K562 (cell line): ENCODE measurements around the gene GPR162. TPM values are rescaled to one million over a fixed set of nuclear protein-coding genes. Genes with fewer than 3 reads are reported as not detected.

ENCODE experiments used
- ATAC-seq: fragments of 200-7000 bp; cut with Tn5 transposase; 3 replicates; pipeline ENCODE4 v1.9.1; 2020; ENCODE audit warnings: moderate library complexity
- BruUV-seq: library from RNA; stranded (reverse); fragments of 400-500 nt; replicated peaks from 2 replicates; lab custom pipeline; 2021; lab: Mats Ljungman, UMichigan
- CTCF ChIA-PET: fragments of 300-600 bp; formaldehyde crosslinking; extraction: SDS; loops from one replicate; lab custom pipeline; 2021; ENCODE audit warnings: low intra/inter-chr PET ratio; lab: Yijun Ruan, JAX
- POLR2A ChIA-PET: fragments of 300-600, 350-650 bp; sonication (Branson Sonifier 250); formaldehyde crosslinking; extraction: SDS; loops from one replicate; lab custom pipeline; 2021; ENCODE audit warnings: antibody characterized with exemption, inconsistent platforms; lab: Yijun Ruan, JAX
- DNase-seq, 4 experiments: peaks; one replicate each; pipeline versions ENCODE4 v3.0.0 to v3.0.0-alpha.2; 2011 to 2018; ENCODE audit warnings: low spot score in 3 of 4, mixed read lengths in 3 of 4; ENCODE audit errors: extremely low read depth in 1 of 4
- FAIRE-seq: peaks from 2 replicates; lab custom pipeline; 2011; peaks lifted over from hg19 to GRCh38; lab: Jason Lieb, UNC
- H2AFZ ChIP-seq: 2 replicates; pipeline ENCODE4 v1.6.0; 2011; ENCODE audit warnings: low read depth, low read length, control low read depth, inconsistent platforms
- H3K27ac ChIP-seq: fragments of 200-600 bp; 3 replicates; pipeline ENCODE4 v1.8.0; 2011; ENCODE audit warnings: low read depth, mild to moderate bottlenecking, control low read depth, inconsistent platforms, low read length, moderate library complexity, mixed read lengths; ENCODE audit errors: extremely low read depth
- H3K27me3 ChIP-seq, 2 experiments: fragments of 300-600 bp in 1 of 2; 2 replicates in 1 of 2; 3 replicates in 1 of 2; pipeline versions ENCODE4 v1.6.0 to v1.8.0; 2011; ENCODE audit warnings: inconsistent platforms in 2 of 2, low read length in 2 of 2, mild to moderate bottlenecking in 1 of 2, mixed read lengths in 1 of 2, moderate library complexity in 1 of 2; ENCODE audit not compliant: control insufficient read depth in 2 of 2, insufficient read depth in 2 of 2
- H3K36me3 ChIP-seq: fragments of 300-600 bp; 3 replicates; pipeline ENCODE4 v1.8.0; 2011; ENCODE audit warnings: mild to moderate bottlenecking, low read length, inconsistent platforms; ENCODE audit not compliant: control insufficient read depth, insufficient read depth
- H3K4me1 ChIP-seq, 2 experiments: fragments of 200-600 bp in 1 of 2; replicated peaks in 1 of 2; 2 replicates in 1 of 2; 3 replicates in 1 of 2; pipeline versions ENCODE4 v1.5.1 to v1.8.0; 2011; ENCODE audit warnings: inconsistent platforms in 2 of 2, low read length in 2 of 2, mild to moderate bottlenecking in 1 of 2, mixed read lengths in 1 of 2, moderate library complexity in 1 of 2; ENCODE audit not compliant: control insufficient read depth in 2 of 2, insufficient read depth in 2 of 2
- H3K4me2 ChIP-seq: 2 replicates; pipeline ENCODE4 v1.6.1; 2011; ENCODE audit warnings: low read length, control low read depth, inconsistent platforms, mixed read lengths; ENCODE audit not compliant: insufficient read depth
- H3K4me3 ChIP-seq: fragments of 200-600 bp; sonication (generic), shearing (Covaris generic); 2 replicates; pipeline ENCODE4 v1.5.1; 2016; ENCODE audit warnings: control low read depth, inconsistent platforms
- H3K79me2 ChIP-seq: fragments of 200-600 bp; 3 replicates; pipeline ENCODE4 v1.8.0; 2011; ENCODE audit warnings: low read length, inconsistent platforms; ENCODE audit not compliant: control insufficient read depth, insufficient read depth
- H3K9ac ChIP-seq, 2 experiments: 2 replicates each; pipeline versions ENCODE4 v1.6.0 to v1.6.1; 2011; ENCODE audit warnings: low read depth in 2 of 2, low read length in 2 of 2, control low read depth in 1 of 2, inconsistent platforms in 1 of 2, mild to moderate bottlenecking in 1 of 2, mixed read lengths in 1 of 2; ENCODE audit not compliant: insufficient read depth in 1 of 2
- H3K9me1 ChIP-seq: one replicate; pipeline ENCODE4 v1.6.0; 2011; ENCODE audit warnings: inconsistent platforms, mild to moderate bottlenecking, low read length, moderate library complexity; ENCODE audit not compliant: control insufficient read depth, insufficient read depth
- H3K9me3 ChIP-seq: replicated peaks from 2 replicates; pipeline ENCODE4 v1.5.1; 2011; ENCODE audit warnings: low read depth, low read length, inconsistent platforms; ENCODE audit not compliant: control insufficient read depth, insufficient read depth
- H4K20me1 ChIP-seq: replicated peaks from 2 replicates; pipeline ENCODE4 v1.6.1; 2011; ENCODE audit warnings: low read length, inconsistent platforms, mixed read lengths; ENCODE audit not compliant: control insufficient read depth, insufficient read depth
- CBX3 ChIP-seq, 2 experiments: IDR thresholded peaks; 1 replicate in 1 of 2; 2 replicates in 1 of 2; pipeline ENCODE4 v1.6.1; 2012; ENCODE audit warnings: inconsistent platforms in 2 of 2, low read length in 2 of 2, borderline replicate concordance in 1 of 2, control low read depth in 1 of 2
- ESRRA ChIP-seq: fragments of 450-650 bp; IDR thresholded peaks from 2 replicates; pipeline ENCODE4 v1.6.1; 2014; ENCODE audit warnings: low read depth, mild to moderate bottlenecking, moderate library complexity, borderline replicate concordance
- HDAC1 ChIP-seq, 2 experiments: fragments of 450-650 bp; IDR thresholded peaks; 2 replicates each; pipeline ENCODE4 v1.6.1; 2016 to 2017; ENCODE audit warnings: inconsistent platforms in 1 of 2, mild to moderate bottlenecking in 1 of 2, moderate library complexity in 1 of 2
- HIVEP1 ChIP-seq: fragments of 250-450 bp; sonication (Bioruptor Pico); IDR thresholded peaks from 2 replicates; pipeline ENCODE4 v1.4.0; 2020; ENCODE audit warnings: mild to moderate bottlenecking
- HLTF ChIP-seq: fragments of 450-650 bp; IDR thresholded peaks from 2 replicates; pipeline ENCODE4 v1.6.1; 2016
- NR0B1 ChIP-seq: fragments of 450-650 bp; IDR thresholded peaks from one replicate; pipeline ENCODE4 v1.6.1; 2018; ENCODE audit warnings: mild to moderate bottlenecking, moderate library complexity; ENCODE audit not compliant: partially characterized antibody
- PHB ChIP-seq: fragments of 250-450 bp; sonication (Bioruptor Pico); IDR thresholded peaks from 2 replicates; pipeline ENCODE4 v1.5.0; 2021
- POLR2G ChIP-seq: fragments of 200-400 bp; formaldehyde crosslinking; IDR thresholded peaks from 2 replicates; pipeline ENCODE4 v1.6.1; 2017; ENCODE audit warnings: low read depth, mild to moderate bottlenecking, antibody characterized with exemption, low read length, moderate library complexity
- RBFOX2 ChIP-seq: fragments of 200-400 bp; formaldehyde crosslinking; IDR thresholded peaks from 2 replicates; pipeline ENCODE4 v1.6.1; 2017; ENCODE audit warnings: low read depth, mild to moderate bottlenecking, low read length, moderate library complexity
- RERE ChIP-seq: sonication (generic); formaldehyde crosslinking; IDR thresholded peaks from 2 replicates; pipeline ENCODE4 v1.8.0; 2023; ENCODE audit warnings: missing genetic modification reagents, mild to moderate bottlenecking, borderline replicate concordance
- ZNF12 ChIP-seq: sonication (generic); formaldehyde crosslinking; IDR thresholded peaks from 2 replicates; pipeline ENCODE4 v1.4.0; 2020; ENCODE audit warnings: mild to moderate bottlenecking, missing genetic modification reagents
- ZNF280B ChIP-seq: fragments of 250-450 bp; sonication (Bioruptor Pico); IDR thresholded peaks from 2 replicates; pipeline ENCODE4 v1.5.1; 2021; ENCODE audit warnings: mild to moderate bottlenecking
- ZNF695 ChIP-seq: fragments of 450-650 bp; formaldehyde crosslinking; IDR thresholded peaks from 2 replicates; pipeline ENCODE4 v1.4.0; 2020; ENCODE audit warnings: mild to moderate bottlenecking, moderate library complexity
- WGBS: fragments of 100-300 bp; shearing (Covaris generic); methylation state at CpG from one replicate; pipeline ENCODE4 v1.1.6; 2016; ENCODE audit warnings: low coverage, mixed read lengths; ENCODE audit not compliant: insufficient coverage; ENCODE audit errors: missing lambda C conversion rate; 5-methylcytosine and 5-hydroxymethylcytosine counted together
- in situ Hi-C: fragments of 300-500 bp; cut with MboI; formaldehyde crosslinking; loops from 4 replicates; pipeline ENCODE4 v1.15.0; 2018; ENCODE audit warnings: inconsistent platforms, mixed read lengths
- intact Hi-C: fragments of 100-400 bp; cut with micrococcal nuclease; formaldehyde crosslinking; loops from 2 replicates; pipeline ENCODE4 v1.14.2; 2022
- polyA plus RNA-seq, 8 experiments: library from polyadenylated mRNA; depleted of rRNA in 4 of 8; stranded (reverse) in 5 of 8; unstranded in 3 of 8; fragments of >200 nt; fragmentation: Nextera tagmentation in 2 of 8; fragmentation: Illumina TruSeq in 1 of 8; extraction: Ambion mirVana in 2 of 8; extraction: Trizol in 1 of 8; gene quantifications; 2 replicates each; pipeline versions ENCODE4 v1.2.1 to v1.2.3, GENCODE V29; 2011 to 2014; ENCODE audit warnings: inconsistent platforms in 1 of 8, missing spikeins in 1 of 8
- total RNA-seq, 7 experiments: library from RNA; depleted of rRNA in 6 of 7; stranded (reverse); fragments of >200 nt in 6 of 7; fragmentation: Illumina TruSeq in 2 of 7; extraction: Trizol in 2 of 7; gene quantifications; 2 replicates each; pipeline versions ENCODE4 v1.2.1 to v1.2.3, GENCODE V29; 2011 to 2021; ENCODE audit warnings: low replicate concordance in 1 of 7

Gene GPR162
- total and polyA plus RNA-seq, 9 of the 15 experiments (the other 6 are each of a cell fraction or from before 2014, with no cell fraction given) = 0.65 to 1.8 (median 1.1) TPM; not detected in 2

- Histone ChIP-seq H4K20me1 (no peaks in the 10 kb centered on the region; the same call in 1 of the 2 replicates), H3K79me2 (no peaks in the 10 kb centered on the region), H3K9me1 (no peaks in the 10 kb centered on the region), H3K27ac (no peak overlapping the region), H3K9me3 (no peaks in the 10 kb centered on the region), H3K4me1 (peaks cover 3 to 39% of the 10 kb centered on the region in 2 experiments; a peak in 4 of 5 replicates), H3K27me3 (no peaks in the 10 kb centered on the region), H3K36me3 (peaks cover 57% of the 10 kb centered on the region; the same call in 2 of the 3 replicates), H3K4me2 (no peak overlapping the region), H3K4me3 (no peak overlapping the region), H3K9ac (no peak overlapping the region; a peak in 1 of 4 replicates), H2AFZ (no peak overlapping the region)
- DNase-seq = no peak
- 88% methylated on average over 13 of the region's 26 CpGs for WGBS
- ChIA-PET CTCF (no interaction called here), POLR2A (interaction anchor here (0.6 to 1.2 kb wide), 5 partner anchors 9 to 858 kb away, joined by 3 to 5 read pairs (median 3); partner anchors contain the start of gene GDF3)
- no peak for FAIRE-seq
- in situ Hi-C loops (no loop called here), intact Hi-C loops (no loop called here)
- TF ChIP-seq ZNF280B = no peak
- TF ChIP-seq HLTF = no peak
- TF ChIP-seq CBX3 (IDR thresholded peaks at IDR 0.05; ENCODE audit: borderline replicate concordance in 1 of 2, low read length in 2 of 2) = no peak
- TF ChIP-seq PHB = no peak
- no peak for TF ChIP-seq HIVEP1 (CRISPR knock-in tag)
- TF ChIP-seq HDAC1 (IDR thresholded peaks at IDR 0.05) = no peak
- peak; percentile 44 for TF ChIP-seq POLR2G
- no peak for TF ChIP-seq RERE
- TF ChIP-seq ESRRA = no peak
- TF ChIP-seq RBFOX2 = peak; percentile 42
- TF ChIP-seq NR0B1 = no peak
- TF ChIP-seq ZNF12 = no peak
- TF ChIP-seq ZNF695 = no peak
- BruUV-seq = no TSS peak
- ATAC-seq = no peak
Measured at GRCh38 chr12:6837370-6838060, 15.9 kb downstream of the GPR162 start.
